Measurements from ENCODE around the gene LRMDA. TPM values are rescaled to one million over a fixed set of nuclear protein-coding genes. Genes with fewer than 3 reads are reported as not detected.

The LRMDA gene
- total RNA-seq, 1 experiment from 2014 or later = 4.8 TPM

DNA sequence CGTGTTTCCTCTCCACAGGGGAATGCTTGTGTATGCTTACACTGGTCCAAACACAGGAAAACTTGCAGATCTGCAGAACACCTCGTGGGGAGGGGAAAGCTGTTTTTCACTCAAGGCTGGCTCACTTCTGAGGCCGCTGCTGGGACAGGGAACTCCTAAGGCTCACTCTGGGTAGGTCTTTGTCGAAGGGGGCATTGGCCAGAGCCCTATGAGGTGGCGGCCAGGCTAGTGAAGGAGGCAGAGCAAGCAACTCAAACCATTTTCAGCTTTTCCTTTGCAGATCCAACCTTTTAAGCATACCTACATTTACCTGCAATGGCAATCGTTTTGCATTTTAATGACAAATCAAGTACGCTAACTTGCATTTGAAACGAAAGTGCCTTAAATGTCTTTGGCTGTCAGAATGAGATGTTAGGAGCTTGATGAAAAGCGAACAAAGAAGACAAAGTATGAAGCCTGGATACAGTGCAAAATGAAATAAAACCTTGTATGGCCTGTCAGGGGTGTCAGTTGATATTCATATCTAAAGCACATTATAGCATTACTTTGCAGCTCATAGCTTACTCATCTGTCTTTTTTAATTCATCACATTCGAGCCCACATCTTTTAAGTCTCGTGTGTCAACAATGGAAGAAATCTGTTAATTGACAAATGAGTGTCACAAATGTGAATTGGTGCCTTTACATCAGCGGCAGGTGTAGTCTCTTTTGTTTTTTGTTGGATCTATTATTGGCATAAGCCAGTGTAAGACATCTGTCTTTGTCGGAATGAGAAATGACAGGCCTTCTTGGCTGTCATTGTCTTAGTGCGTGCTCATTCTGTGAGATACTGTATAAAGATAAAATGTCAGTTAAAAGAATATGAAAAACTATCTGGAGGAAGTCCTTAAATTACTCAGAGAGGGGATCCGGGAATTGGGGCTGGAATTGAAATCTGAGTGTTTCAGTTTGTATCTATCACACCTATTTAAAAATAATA is 30.5 kb downstream of the LRMDA start (continued):
- TF ChIP-seq, protein P1, sequence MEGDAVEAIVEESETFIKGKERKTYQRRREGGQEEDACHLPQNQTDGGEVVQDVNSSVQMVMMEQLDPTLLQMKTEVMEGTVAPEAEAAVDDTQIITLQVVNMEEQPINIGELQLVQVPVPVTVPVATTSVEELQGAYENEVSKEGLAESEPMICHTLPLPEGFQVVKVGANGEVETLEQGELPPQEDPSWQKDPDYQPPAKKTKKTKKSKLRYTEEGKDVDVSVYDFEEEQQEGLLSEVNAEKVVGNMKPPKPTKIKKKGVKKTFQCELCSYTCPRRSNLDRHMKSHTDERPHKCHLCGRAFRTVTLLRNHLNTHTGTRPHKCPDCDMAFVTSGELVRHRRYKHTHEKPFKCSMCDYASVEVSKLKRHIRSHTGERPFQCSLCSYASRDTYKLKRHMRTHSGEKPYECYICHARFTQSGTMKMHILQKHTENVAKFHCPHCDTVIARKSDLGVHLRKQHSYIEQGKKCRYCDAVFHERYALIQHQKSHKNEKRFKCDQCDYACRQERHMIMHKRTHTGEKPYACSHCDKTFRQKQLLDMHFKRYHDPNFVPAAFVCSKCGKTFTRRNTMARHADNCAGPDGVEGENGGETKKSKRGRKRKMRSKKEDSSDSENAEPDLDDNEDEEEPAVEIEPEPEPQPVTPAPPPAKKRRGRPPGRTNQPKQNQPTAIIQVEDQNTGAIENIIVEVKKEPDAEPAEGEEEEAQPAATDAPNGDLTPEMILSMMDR (IDR thresholded peaks at IDR 0.05 in 2 of 3, conservative IDR thresholded peaks at IDR 0.05 in 1 of 3; ENCODE audit: borderline replicate concordance in 1 of 3, insufficient read depth in 1 of 3, low read depth in 2 of 3, low read length in 2 of 3) = no peak
- no peak for TF ChIP-seq ELF1 (IDR thresholded peaks at IDR 0.05; ENCODE audit: borderline replicate concordance, low read depth)

DNA sequence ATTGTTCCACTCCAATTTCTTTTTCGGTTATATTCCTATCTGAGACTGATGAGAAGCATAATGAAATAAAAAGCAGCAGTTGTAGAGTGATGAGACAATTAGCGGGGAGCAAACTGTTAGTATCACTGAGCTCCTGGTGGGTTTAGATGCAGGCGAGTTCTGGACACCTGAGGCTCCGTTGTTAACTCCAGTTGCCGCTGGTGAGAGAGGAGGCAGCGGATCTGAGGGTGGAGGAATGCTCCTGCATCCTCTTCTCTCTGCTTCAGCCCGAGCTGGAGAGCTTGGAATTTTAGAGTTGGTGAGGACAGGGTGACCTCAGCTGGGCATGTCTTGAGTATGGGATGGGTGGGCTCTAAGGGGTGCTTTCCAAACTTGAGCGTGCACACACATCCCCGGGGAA is 31.4 kb downstream of the LRMDA start:
- Histone ChIP-seq H3K79me2 (ENCODE audit: insufficient read depth, low read length) (no peaks in the 10 kb centered on the region), H3K4me1 (ENCODE audit: control insufficient read depth in 1 of 2, insufficient read depth in 2 of 2, low read length in 2 of 2) (no peaks in the 10 kb centered on the region), H3K27ac (ENCODE audit: low read depth, low read length) (no peak overlapping the region), H3K9me3 (ENCODE audit: control insufficient read depth in 1 of 2, insufficient read depth in 1 of 2, low read depth in 1 of 2, low read length in 2 of 2) (no peaks in the 10 kb centered on the region), H3K27me3 (ENCODE audit: insufficient read depth, low read length) (no peaks in the 10 kb centered on the region), H3K9ac (ENCODE audit: low read length) (no peak overlapping the region), H2AFZ (ENCODE audit: low read depth, low read length, poor library complexity, severe bottlenecking) (no peak overlapping the region), H3K4me3 (replicated peaks in 1 of 2; ENCODE audit: low read depth in 1 of 2, low read length in 2 of 2) (no peak overlapping the region), H3K4me2 (ENCODE audit: low read length) (no peak overlapping the region), H3K36me3 (ENCODE audit: control insufficient read depth in 1 of 2, insufficient read depth in 2 of 2, low read length in 2 of 2) (no peaks in the 10 kb centered on the region), H3K9me2 (ENCODE audit: insufficient read depth) (no peaks in the 10 kb centered on the region), H4K20me1 (ENCODE audit: insufficient read depth) (no peaks in the 10 kb centered on the region)
- ATAC-seq (no peak), DNase-seq (ENCODE audit: low read depth, low spot score) (no peak)
- ChIA-PET CTCF (no interaction called here), RAD21 (ENCODE audit: low non-redundant PET in 1 of 2, low total read pairs in 2 of 2, uncharacterized antibody in 2 of 2, unreplicated experiment in 2 of 2) (no interaction called here), POLR2A (no interaction called here)
- intact Hi-C loops (cut with micrococcal nuclease) = no loop called here
- TF ChIP-seq TCF7L2 (IDR thresholded peaks at IDR 0.05; ENCODE audit: borderline replicate concordance, extremely low read depth, insufficient read depth, insufficient read length) = no peak
- TF ChIP-seq FOSL1 (IDR thresholded peaks at IDR 0.05; ENCODE audit: low read depth) = no peak
- TF ChIP-seq SIN3A (IDR thresholded peaks at IDR 0.05; ENCODE audit: low read depth) = no peak
- TF ChIP-seq YY1 (IDR thresholded peaks at IDR 0.05; ENCODE audit: extremely low read depth, insufficient replicate concordance, low read depth, low read length) = no peak
- no peak for TF ChIP-seq EZH2 (IDR thresholded peaks at IDR 0.05)
- TF ChIP-seq, protein P2, sequence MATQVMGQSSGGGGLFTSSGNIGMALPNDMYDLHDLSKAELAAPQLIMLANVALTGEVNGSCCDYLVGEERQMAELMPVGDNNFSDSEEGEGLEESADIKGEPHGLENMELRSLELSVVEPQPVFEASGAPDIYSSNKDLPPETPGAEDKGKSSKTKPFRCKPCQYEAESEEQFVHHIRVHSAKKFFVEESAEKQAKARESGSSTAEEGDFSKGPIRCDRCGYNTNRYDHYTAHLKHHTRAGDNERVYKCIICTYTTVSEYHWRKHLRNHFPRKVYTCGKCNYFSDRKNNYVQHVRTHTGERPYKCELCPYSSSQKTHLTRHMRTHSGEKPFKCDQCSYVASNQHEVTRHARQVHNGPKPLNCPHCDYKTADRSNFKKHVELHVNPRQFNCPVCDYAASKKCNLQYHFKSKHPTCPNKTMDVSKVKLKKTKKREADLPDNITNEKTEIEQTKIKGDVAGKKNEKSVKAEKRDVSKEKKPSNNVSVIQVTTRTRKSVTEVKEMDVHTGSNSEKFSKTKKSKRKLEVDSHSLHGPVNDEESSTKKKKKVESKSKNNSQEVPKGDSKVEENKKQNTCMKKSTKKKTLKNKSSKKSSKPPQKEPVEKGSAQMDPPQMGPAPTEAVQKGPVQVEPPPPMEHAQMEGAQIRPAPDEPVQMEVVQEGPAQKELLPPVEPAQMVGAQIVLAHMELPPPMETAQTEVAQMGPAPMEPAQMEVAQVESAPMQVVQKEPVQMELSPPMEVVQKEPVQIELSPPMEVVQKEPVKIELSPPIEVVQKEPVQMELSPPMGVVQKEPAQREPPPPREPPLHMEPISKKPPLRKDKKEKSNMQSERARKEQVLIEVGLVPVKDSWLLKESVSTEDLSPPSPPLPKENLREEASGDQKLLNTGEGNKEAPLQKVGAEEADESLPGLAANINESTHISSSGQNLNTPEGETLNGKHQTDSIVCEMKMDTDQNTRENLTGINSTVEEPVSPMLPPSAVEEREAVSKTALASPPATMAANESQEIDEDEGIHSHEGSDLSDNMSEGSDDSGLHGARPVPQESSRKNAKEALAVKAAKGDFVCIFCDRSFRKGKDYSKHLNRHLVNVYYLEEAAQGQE (IDR thresholded peaks at IDR 0.05; ENCODE audit: low read depth) = no peak
- TF ChIP-seq SRF (IDR thresholded peaks at IDR 0.05; ENCODE audit: low read depth) = no peak
- TF ChIP-seq ZFX (IDR thresholded peaks at IDR 0.05) = no peak
- TF ChIP-seq ELF1 (IDR thresholded peaks at IDR 0.05; ENCODE audit: borderline replicate concordance, low read depth) = no peak
- TF ChIP-seq, protein P3, sequence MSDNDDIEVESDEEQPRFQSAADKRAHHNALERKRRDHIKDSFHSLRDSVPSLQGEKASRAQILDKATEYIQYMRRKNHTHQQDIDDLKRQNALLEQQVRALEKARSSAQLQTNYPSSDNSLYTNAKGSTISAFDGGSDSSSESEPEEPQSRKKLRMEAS (IDR thresholded peaks at IDR 0.05) = no peak
- no peak for TF ChIP-seq EGR1 (IDR thresholded peaks at IDR 0.05; ENCODE audit: low read depth)
- TF ChIP-seq ZNF274 (IDR thresholded peaks at IDR 0.05; ENCODE audit: low read depth, low read length) = no peak
- no peak for TF ChIP-seq RAD21 (IDR thresholded peaks at IDR 0.05; ENCODE audit: low read depth)
- TF ChIP-seq, protein P4, sequence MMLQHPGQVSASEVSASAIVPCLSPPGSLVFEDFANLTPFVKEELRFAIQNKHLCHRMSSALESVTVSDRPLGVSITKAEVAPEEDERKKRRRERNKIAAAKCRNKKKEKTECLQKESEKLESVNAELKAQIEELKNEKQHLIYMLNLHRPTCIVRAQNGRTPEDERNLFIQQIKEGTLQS (IDR thresholded peaks at IDR 0.05) = no peak
- TF ChIP-seq SP1 (IDR thresholded peaks at IDR 0.05; ENCODE audit: low read depth) = no peak
- TF ChIP-seq JUND (IDR thresholded peaks at IDR 0.05) = no peak
- no peak for TF ChIP-seq POLR2A (IDR thresholded peaks at IDR 0.05; ENCODE audit: borderline replicate concordance, extremely low read depth, insufficient read depth, insufficient read length)
- no TSS peak for BruUV-seq (replicated peaks)

Data from HCT116 (cell line).